ENCODE data around the gene CCT7.

CCT7 gene

GRCh38 chr2:73297151-73297559 lies 63.0 kb downstream of the CCT7 start:
- peak; percentile 57 for DNase-seq

DNA sequence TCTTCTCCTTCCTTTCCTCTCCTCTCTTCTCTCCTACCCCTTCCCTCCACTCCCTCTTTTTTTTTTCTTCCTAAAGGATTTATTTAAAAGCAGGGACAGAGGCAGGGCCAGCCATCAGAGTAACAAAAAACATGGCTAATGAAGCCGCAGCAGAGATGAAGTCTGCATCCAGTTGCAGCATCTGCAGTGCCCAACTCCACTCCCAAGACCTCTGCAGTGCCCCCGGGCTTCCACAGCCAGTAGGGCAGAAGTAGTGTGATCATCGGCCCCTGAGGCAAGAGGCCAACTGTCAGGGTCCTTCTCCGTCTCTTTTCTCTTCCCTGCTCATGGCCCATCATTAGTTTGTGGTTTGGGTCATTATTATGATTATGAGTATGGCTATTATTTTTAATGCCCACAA lies 63.5 kb downstream of the CCT7 start:
- DNase-seq, result no peak

DNA sequence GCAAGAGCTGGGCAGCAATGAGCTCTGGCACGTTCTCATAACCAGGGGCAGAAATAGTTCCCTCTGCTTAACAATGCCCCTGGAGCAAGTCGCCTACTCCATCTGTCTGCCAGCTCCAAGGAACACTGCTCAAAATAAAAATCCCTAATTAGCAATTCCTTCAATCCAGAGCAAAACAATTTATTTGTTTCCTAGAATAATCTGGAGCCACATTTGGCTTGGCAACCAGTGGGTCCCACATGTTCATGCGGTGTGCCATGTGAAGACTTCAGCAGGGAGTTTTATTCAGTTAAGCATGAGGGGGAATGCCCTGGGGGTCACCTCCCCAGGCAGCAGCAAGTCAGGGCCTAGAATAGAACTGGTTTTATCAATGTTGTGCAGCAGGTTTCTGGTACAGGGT lies 66.8 kb downstream of the CCT7 start:
- no peak for DNase-seq

GRCh38 chr2:73301636-73302035 lies 67.5 kb downstream of the CCT7 start:
- no peak for DNase-seq

Measured in NCI-H510A treated with DMSO at 0.1 percent for 48 hours (cell line).